GM18502 (cell line): ENCODE results near the gene ZNF423.

Experiments used
- ATAC-seq: cut with Tn5 transposase; IDR thresholded peaks from one replicate; pipeline ENCODE4 v1.9.1; 2021; ENCODE audit warnings: mild to moderate bottlenecking; ENCODE audit not compliant: unreplicated experiment, poor library complexity

The ZNF423 gene

DNA sequence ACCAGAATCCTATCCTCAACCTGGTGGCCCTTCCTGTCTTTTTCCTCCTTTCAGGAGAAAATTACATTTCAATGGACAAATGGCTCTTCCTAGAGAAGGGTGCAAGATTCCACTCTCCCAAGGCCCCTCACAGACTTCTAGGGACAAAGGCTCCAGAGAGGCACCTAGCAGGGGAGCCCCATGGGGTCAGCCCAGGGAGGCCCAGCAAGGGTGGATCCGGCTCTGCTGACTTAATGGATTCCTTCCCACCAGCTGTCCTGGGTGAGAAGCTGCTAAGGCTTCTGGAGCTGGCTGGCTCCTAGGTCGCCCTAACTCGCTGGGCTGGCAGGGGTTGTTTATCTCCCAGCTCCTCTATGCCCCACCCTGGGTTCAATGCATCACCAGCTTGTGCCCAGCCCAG lies 152.4 kb downstream of the ZNF423 start:
- no peak for ATAC-seq

GRCh38 chr16:49701789-49702494 lies 154.0 kb downstream of the ZNF423 start:
- ATAC-seq, result no peak

DNA sequence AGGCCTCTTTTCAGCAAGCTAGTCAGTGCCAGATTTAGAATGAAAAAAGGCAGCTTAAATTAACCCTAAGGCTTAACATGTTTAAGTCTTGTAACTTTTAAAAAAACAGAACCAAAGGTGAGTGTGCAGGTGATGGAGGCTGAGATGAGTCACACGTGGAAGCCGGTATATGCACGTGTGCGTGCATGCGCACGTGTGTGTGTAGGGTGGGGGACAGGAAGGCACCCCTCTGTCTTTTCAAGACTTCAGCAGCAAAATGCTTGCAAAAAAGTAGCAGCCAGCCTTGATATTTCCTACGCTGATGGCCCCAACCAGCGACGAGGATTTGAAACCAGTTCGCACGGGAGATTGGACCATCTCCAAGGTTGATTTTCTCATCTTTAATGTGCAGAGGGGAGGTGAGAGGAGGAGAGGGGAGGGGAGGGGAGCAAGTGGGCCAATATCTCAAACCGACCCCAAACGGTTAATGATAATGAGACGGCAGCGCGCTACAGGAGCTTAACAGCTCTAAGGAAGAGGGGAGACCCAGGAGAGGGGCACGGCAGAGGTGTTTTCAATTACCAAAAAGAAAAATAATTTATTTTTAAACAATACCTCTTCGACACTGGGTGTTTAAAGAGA lies 154.7 kb downstream of the ZNF423 start:
- no peak for ATAC-seq

- ATAC-seq, result no peak
Observed at GRCh38 chr16:49700251-49701064, 155.5 kb downstream of the ZNF423 start.

GRCh38 chr16:49699841-49700175 lies 156.1 kb downstream of the ZNF423 start:
- no peak for ATAC-seq

- ATAC-seq, result no peak
Observed at GRCh38 chr16:49698931-49699840, 156.7 kb downstream of the ZNF423 start.

DNA sequence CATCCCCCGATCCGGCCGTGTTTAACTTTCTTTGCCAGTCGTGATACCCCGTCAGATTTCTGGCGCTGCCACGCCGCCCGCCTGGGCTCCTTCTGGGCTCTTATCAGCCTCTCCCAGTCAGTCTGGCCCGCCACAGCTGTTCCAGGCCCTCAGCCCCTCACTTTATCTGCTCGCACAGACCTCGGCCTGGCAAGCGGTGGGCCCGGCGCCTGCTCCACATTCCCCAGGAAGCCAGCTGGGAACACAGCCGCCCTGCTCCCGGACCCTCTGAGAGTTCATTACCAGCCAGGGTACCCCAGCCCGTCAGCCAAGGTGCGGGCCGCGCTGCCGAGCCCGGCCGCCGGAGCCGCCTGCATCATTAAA lies 157.5 kb downstream of the ZNF423 start:
- ATAC-seq, result no peak

DNA sequence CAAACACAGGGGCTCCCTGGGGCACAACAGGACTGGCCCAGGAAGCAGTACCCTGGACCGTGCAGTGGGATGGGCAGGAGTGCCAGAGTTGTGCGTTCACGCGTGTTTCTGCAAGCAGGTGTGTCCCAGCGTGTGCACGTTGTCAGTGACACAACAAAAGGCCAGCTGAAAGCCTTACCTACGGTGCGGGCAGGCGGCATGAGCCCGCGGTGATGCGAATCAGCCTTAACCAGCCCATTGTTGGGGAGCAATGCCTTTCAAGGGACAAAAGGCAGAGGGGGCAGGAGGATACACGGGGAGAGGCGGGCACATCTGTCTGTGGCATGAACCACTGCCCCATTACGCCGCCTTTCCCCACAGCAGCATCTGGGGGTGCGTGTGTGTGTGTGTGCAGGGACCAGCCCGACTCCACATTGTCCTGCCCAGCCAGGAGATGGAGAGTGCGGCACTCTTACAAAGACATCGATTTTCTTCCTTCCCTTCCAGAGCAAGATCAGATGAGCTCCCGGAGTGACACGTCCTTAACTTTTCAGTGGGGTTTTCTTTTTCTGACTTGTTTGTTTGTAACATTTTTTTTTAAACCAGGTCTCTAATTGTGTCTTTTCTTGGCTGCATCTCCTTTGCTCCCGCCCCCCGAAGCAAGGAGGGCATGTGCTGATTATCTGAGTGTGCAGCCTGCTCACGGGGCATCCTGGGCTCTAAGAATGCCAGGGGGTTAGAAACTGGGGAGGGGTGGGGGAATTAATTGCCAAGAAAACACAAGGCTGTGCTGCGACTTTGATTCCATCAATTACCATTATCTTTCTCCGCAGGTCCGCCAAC lies 158.1 kb downstream of the ZNF423 start:
- no peak for ATAC-seq

DNA sequence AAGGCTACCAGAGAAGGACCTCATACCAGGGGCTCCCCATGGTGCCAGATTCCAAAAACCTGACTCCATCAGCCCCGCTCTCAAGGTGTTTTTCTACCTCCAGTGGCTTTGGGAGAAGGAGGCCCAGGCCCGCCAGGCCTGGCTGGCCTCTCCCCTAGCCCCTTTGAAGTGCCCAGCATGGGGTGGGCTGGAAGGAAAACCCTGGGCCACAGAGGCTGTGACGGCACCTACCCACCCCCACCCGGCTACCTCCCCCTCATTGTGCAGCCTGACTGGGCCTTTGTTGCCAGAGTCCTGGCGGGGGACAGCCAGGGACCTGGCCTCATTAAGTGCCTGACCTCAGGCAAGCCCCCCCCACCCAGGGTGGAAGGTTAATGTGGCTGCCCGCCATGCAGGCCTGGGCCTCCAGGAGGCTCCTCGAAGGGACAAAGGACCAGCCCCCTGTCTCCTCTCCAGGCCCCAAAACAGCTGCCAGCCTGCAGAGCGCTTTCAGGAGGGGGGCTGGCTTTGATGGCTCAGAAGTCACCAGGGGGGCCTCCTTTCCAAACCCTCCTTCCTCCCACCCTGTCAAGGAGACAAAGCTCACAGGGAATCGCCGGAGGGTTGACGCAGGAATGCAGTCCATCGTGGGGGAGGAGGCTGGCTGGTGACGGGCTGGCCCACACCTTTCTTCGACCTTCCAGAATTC lies 159.4 kb downstream of the ZNF423 start:
- ATAC-seq, result no peak

DNA sequence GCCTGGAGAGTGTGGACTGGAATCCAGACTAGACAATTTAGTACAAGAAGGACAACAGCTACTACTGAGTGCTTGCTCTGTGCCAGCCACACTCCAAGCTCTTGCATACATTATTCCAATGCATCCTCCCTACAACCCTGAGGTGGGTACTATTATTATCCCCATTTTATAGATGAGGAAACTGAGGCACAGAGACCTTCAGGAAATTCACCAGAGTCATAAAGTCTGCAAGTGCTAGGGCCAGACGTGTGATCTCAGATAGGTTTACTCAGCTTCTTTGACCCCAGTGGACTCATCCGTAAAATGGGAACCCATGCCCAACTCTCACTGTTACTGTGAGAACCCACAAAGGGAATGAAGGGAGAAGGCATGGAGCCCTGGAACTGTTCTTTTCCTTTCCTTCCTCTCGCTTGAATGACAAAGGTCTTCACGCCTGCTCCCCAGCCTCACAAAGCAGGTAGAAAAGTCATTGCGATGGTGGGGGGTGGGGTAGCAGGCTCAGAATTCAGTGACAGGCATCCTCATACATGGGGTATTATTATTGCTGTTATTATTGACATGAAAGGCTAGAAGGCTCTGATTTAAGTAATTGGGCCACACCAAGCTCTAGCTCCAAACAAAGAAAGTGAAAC lies 160.0 kb downstream of the ZNF423 start:
- no peak for ATAC-seq

DNA sequence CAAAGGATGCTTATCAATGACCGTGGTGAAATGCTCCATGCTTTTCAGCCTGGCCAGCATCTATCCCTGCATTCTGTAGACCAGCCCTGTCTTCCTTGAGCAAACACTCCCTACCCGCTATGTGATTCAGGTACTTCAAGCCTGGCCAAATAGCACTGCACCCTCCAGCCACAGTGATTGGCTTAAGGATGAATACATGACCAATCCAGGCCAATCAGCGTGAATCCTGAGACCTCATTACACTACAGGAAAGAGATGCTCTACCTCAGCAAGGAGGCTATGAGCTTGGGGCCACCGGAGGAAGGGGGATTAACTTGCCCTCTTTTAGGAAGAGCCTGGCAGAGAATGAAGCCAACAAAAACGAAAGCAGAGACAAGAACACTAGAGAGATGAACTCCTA lies 162.5 kb downstream of the ZNF423 start:
- no peak for ATAC-seq

DNA sequence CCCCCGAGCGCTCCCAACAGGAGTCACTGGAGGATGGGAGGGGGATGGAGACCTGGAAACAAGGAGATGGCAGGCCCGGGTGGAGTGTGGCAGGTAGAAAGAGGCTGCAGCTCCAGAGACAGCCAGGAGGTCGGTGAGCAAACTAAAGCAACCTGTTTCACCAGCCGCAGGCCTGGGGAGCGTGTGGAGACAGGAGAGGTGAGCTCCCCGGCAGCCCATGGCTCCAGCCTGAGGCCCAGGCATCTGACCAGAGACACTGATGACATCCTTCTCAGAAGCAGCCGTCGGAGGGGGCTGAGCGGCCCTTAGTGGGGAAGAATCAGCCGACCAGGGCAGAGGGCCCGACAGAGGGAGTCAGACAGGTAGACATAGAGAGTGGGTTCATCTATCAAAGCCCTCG lies 165.1 kb downstream of the ZNF423 start:
- ATAC-seq, result no peak

DNA sequence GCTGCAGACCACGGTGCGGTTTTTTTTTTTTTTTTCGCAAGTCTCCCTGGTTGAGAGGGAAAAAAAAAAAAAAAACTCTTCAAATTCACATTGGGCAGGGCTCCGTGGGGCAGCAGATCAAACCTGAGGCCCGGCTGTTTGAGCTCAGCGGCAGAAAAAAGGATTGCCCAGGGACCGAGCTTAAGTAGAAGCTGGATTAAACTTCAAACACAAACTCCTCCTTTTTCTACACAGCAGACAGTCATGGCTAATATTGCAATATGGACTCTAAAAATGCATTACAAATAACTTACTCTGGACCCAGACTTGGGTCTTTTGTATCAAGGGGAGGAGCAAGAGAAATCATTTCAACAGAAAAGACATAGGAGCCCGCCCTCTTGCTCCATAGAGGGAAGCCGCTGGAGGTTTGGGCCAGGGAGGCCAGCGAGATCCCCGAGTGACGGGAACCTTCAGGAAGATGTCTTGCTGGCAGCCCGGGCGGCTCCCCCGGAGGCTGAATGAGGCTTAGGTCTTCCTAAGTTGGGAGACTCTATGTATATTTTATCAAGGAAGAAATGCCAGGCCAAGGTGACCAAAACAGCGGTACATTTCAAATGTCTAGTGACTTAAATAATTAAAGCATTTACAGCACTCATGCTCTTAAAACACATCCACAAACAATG lies 167.7 kb downstream of the ZNF423 start:
- ATAC-seq, result no peak

DNA sequence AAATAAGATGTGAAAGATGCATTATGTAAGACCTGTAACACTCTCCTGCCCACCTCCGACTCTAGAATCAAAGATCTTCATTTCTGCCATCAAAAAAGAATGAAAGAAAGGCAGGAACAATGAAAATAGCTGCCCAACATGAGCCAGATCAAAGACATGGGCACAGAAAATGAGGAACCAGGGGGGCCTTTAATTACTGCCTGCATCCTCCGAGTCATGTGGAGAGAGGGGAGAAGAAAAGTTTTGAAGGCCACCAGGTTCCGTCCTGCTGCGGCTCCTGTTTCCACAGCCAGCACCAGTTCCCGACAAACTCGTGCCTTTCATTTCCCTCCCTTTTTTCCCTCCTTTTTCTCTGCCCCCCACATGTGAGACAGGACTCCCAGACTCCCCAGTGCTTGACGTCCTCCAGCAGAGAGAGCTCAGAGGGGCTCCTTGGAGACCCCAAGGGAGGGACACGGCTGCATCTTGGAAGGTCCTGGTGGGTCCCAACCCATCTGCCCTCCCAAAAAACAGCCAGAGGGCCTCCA lies 168.4 kb downstream of the ZNF423 start:
- no peak for ATAC-seq

- no peak for ATAC-seq
Observed at GRCh38 chr16:49684696-49685095, 171.2 kb downstream of the ZNF423 start.

- ATAC-seq, result no peak
Observed at GRCh38 chr16:49682577-49683165, 173.2 kb downstream of the ZNF423 start.

- ATAC-seq, result no peak
Observed at GRCh38 chr16:49681217-49681883, 174.6 kb downstream of the ZNF423 start.
